Measurements from ENCODE around the gene PRDM16.

PRDM16 gene

GRCh38 chr1:3176028-3176427 is 107.0 kb downstream of the PRDM16 start:
- DNase-seq (ENCODE audit: low read depth in 2 of 3, low spot score in 2 of 3), result no peak

- no peak for DNase-seq (ENCODE audit: low read depth in 2 of 3, low spot score in 2 of 3)
These were observed 107.8 kb downstream of the PRDM16 start for GRCh38 chr1:3176820-3177219.

DNA sequence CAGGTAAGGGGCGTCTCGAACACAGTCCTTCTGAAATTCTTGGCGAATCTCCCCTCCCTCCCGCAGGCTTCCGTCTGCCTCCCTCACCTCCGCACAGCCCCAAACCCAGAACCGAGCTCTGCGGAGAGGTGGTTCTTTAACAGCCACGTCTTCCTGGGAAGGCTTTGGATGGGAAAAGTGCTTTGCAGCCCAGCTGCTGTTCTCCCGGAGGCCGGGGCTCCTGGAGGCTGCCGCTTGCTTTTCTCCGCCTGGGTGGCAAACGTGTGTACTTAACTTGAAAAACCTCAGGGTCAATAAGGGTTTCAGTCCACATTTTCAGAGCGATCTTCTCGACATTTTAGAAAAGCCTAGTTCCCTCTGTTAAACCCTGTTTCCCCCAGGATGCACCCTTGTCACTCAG is 109.3 kb downstream of the PRDM16 start:
- no peak for DNase-seq (ENCODE audit: low read depth in 2 of 3, low spot score in 2 of 3)

GRCh38 chr1:3179471-3179870 is 110.5 kb downstream of the PRDM16 start:
- DNase-seq (ENCODE audit: low read depth in 2 of 3, low spot score in 2 of 3), result no peak

GRCh38 chr1:3180915-3181314 is 111.9 kb downstream of the PRDM16 start:
- DNase-seq (ENCODE audit: low read depth in 2 of 3, low spot score in 2 of 3), result no peak

DNA sequence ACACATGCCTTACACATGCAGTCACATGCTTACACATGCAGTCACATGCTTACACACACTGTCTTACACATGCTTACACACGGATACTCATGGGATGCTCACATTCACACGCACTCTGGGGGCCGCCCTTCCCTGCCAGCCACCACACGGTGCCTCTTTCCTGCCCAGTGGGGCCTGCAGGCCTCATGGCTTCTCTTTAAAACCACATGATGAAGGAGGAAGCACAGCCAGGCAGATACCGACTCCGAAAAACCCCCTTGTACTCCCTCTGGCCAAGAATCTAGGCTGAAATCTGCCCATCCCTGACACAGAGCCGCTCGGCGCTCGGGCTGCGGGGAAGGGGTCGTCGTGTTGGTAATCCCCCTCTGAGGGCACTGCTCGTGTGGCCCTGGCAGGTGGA is 113.0 kb downstream of the PRDM16 start:
- DNase-seq (ENCODE audit: low read depth in 2 of 3, low spot score in 2 of 3), result no peak

DNA sequence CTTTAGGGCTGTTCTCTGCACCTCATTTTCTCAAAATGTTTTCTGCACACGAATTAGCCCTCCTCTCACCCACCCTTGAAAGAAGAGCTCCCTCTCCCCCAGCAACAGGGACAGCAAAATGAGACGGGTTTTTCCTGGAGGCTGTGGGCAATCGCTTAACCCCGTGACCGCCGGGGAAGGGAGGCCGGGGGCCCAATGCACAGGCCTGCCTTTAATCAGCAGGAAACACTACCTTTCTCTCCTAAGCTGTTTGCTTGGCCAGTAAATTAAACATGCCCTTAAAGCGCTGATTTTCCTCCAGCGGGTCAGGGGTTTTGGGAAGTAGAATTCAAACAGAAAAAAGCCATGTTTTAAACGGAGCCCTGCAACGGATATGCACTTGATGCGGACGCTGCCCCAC is 114.4 kb downstream of the PRDM16 start:
- DNase-seq (ENCODE audit: low read depth in 2 of 3, low spot score in 2 of 3), result no peak

- DNase-seq (ENCODE audit: low read depth in 2 of 3, low spot score in 2 of 3), result no peak
These were observed 114.8 kb downstream of the PRDM16 start for GRCh38 chr1:3183813-3184212.

GRCh38 chr1:3184666-3185065 is 115.7 kb downstream of the PRDM16 start:
- DNase-seq (ENCODE audit: low read depth in 2 of 3, low spot score in 2 of 3), result no peak

- DNase-seq (ENCODE audit: low read depth in 2 of 3, low spot score in 2 of 3), result no peak
These were observed 117.0 kb downstream of the PRDM16 start for GRCh38 chr1:3185896-3186525.

GRCh38 chr1:3186526-3186921 is 117.5 kb downstream of the PRDM16 start:
- no peak for DNase-seq (ENCODE audit: low read depth in 2 of 3, low spot score in 2 of 3)

GRCh38 chr1:3187415-3188149 is 118.6 kb downstream of the PRDM16 start:
- DNase-seq (ENCODE audit: low read depth in 2 of 3, low spot score in 2 of 3), result no peak

DNA sequence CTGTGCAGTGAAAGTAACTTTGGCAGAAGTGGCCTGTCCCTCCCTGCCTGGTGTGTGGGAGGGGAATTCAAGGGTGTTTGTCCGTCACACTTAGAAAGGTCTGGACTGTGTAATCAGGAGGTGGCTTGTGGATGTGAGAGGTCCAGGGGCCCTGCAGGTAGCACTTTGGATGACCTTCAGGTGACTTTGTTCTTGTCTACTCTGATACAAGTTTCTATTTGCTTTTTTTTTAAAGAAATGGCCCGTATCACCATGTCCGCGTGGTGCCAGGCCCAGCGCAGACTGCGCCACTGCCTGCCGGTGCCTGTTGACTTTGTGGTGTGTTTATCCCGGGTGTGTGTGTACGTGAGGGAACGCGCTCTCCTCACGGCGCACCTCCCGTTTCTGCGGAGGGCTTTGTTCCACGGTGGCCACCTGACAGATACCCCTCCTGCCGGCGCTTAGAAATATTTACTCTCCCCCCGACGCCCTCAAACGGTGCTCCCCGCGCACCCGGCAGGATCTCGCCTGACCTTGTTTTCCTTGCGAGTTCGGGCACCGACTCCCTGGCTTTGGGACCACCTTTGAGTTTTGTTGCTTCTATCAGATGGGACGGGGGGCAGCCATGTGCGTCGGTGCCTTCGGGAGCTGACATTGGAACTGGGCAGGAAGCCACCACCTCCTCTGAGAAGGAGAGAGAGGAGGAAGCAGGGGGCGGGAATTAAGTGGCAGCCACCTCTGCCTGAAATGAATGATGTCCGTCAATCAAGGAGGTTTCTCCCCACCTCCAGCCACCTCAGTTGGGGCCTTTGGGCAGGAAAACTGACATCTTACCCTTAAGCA is 119.4 kb downstream of the PRDM16 start:
- DNase-seq (ENCODE audit: low read depth in 2 of 3, low spot score in 2 of 3), result no peak

DNA sequence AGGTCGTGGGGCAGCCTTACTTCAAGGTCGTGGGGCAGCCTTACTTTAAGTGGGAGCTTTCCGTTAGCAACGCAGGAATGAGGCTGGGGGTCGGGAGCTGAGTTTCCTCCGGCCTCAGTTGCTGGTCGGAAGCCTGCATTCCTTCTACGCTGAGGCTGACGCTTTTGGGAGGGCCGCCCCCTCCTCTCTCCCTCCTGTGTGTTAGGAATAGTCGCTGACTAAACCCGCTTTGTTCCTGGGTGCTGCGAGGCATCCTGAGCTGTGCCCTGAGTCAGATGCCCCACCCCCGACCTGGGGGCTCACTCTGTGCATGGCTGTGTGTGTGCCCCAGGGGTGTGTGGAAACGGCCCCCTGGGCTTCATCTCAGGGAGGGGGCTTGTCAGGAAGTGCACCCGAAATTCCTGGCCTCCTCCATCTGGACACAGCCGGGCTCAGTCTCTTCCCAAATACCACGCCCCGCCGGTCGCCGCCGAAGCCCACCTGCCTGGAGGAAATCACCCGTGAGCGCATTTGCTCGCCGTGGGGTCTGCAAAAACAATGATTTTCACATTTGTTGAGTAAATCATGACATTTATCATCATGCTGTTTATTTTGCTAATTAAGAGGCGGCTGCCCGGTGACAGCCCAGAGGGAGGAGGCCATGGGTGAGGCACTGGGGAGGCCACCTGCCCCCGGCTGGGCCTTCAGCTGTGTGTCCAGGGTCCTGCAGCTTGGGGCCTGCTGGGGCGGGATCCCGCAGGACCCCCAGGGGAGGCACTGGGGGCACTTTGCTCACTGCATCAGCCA is 121.4 kb downstream of the PRDM16 start:
- DNase-seq (ENCODE audit: low read depth in 2 of 3, low spot score in 2 of 3), result no peak

GRCh38 chr1:3192361-3192760 is 123.4 kb downstream of the PRDM16 start:
- DNase-seq (ENCODE audit: low read depth in 2 of 3, low spot score in 2 of 3), result no peak

GRCh38 chr1:3192825-3193224 is 123.8 kb downstream of the PRDM16 start:
- no peak for DNase-seq (ENCODE audit: low read depth in 2 of 3, low spot score in 2 of 3)

DNA sequence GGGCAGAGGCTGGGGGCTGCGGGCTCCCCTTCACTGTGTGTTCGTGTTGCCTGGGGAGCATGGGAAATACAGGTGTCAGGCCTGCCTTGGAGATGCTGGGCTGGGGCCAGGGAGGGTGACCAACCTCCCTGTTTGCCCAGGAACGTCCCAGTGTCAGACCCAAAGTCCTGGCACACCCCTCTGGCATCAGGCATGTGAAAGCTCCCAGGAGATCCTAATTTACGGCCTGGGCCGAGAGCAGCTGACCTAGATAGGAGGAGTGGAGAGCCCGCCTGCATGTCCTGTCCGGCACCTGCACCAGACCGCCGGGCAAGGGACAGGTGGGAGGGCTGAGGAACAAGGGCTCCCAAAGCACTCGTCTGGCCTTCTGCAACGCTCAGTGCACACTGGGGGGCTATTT is 124.8 kb downstream of the PRDM16 start:
- no peak for DNase-seq (ENCODE audit: low read depth in 2 of 3, low spot score in 2 of 3)

- no peak for DNase-seq (ENCODE audit: low read depth in 2 of 3, low spot score in 2 of 3)
These were observed 125.9 kb downstream of the PRDM16 start for GRCh38 chr1:3194760-3195479.

- DNase-seq (ENCODE audit: low read depth in 2 of 3, low spot score in 2 of 3), result no peak
These were observed 126.4 kb downstream of the PRDM16 start for GRCh38 chr1:3195480-3195815.

GRCh38 chr1:3195966-3196515 is 127.0 kb downstream of the PRDM16 start:
- DNase-seq (ENCODE audit: low read depth in 2 of 3, low spot score in 2 of 3), result no peak
